CD4-positive, alpha-beta memory T cell (primary cell): ENCODE results near the gene RNF130. TPM values are rescaled to one million over a fixed set of nuclear protein-coding genes. Genes with fewer than 3 reads are reported as not detected.

Experiments
- CTCF ChIA-PET: fragments of 350-600 bp; sonication (Branson Sonifier 250); formaldehyde crosslinking; loops from one replicate; lab custom pipeline; 2021; ENCODE audit warnings: inconsistent platforms; ENCODE audit not compliant: partially characterized antibody; lab: Charles Lee
- POLR2A ChIA-PET: fragments of 350-600 bp; sonication (Branson Sonifier 250); formaldehyde crosslinking; loops from one replicate; lab custom pipeline; 2021; ENCODE audit not compliant: partially characterized antibody; lab: Charles Lee
- DNase-seq, 5 donors: peaks; one replicate each; pipeline versions ENCODE4 v3.0.0 to v3.0.0-alpha.2; 2020 to 2022; ENCODE audit warnings: mixed read lengths in 1 of 5
- H3K27ac ChIP-seq: one replicate; pipeline ENCODE4 v1.7.0; 2013; ENCODE audit warnings: low read depth, low read length
- H3K27me3 ChIP-seq: 2 replicates; pipeline ENCODE4 v1.7.0; 2013; ENCODE audit warnings: mild to moderate bottlenecking, low read length, moderate library complexity; ENCODE audit not compliant: insufficient read depth
- H3K36me3 ChIP-seq: 2 replicates; pipeline ENCODE4 v1.7.0; 2013; ENCODE audit warnings: mild to moderate bottlenecking, low read length, moderate library complexity; ENCODE audit not compliant: insufficient read depth
- H3K4me1 ChIP-seq: 2 replicates; pipeline ENCODE4 v1.7.0; 2013; ENCODE audit warnings: mild to moderate bottlenecking, low read length, moderate library complexity; ENCODE audit not compliant: insufficient read depth
- H3K4me3 ChIP-seq, 2 donors: one replicate each; pipeline ENCODE4 v1.7.0; 2013; ENCODE audit warnings: low read length in 2 of 2, mild to moderate bottlenecking in 1 of 2
- H3K9me3 ChIP-seq, 2 donors: one replicate each; pipeline ENCODE4 v1.7.0; 2013; ENCODE audit warnings: low read length in 2 of 2, control low read depth in 1 of 2; ENCODE audit not compliant: control insufficient read depth in 1 of 2
- H3K27ac Mint-ChIP-seq, 7 donors: one replicate each; pipeline ENCODE4 v1.8.0; 2020 to 2021; ENCODE audit warnings: mixed read lengths in 7 of 7, mild to moderate bottlenecking in 6 of 7, inconsistent platforms in 3 of 7, moderate library complexity in 3 of 7
- H3K27me3 Mint-ChIP-seq, 2 donors: one replicate each; pipeline ENCODE4 v1.8.0; 2020 to 2021; ENCODE audit warnings: mixed read lengths in 2 of 2
- H3K36me3 Mint-ChIP-seq, 2 donors: one replicate each; pipeline ENCODE4 v1.8.0; 2020 to 2021; ENCODE audit warnings: mixed read lengths in 2 of 2, inconsistent platforms in 1 of 2, mild to moderate bottlenecking in 1 of 2
- H3K4me1 Mint-ChIP-seq, 4 donors: one replicate each; pipeline ENCODE4 v1.8.0; 2020 to 2021; ENCODE audit warnings: mixed read lengths in 4 of 4, mild to moderate bottlenecking in 1 of 4
- H3K4me3 Mint-ChIP-seq, 8 donors: one replicate each; pipeline ENCODE4 v1.8.0; 2020 to 2021; ENCODE audit warnings: mixed read lengths in 8 of 8, mild to moderate bottlenecking in 7 of 8, moderate library complexity in 6 of 8, inconsistent platforms in 3 of 8
- H3K9me3 Mint-ChIP-seq, 8 donors: one replicate each; pipeline ENCODE4 v1.8.0; 2020 to 2021; ENCODE audit warnings: mixed read lengths in 8 of 8, mild to moderate bottlenecking in 5 of 8, inconsistent platforms in 3 of 8, moderate library complexity in 1 of 8
- intact Hi-C: fragments of 100-400 bp; cut with micrococcal nuclease; formaldehyde crosslinking; loops from one replicate; pipeline ENCODE4 v1.15.1; 2023
- polyA plus RNA-seq, 2 donors: library from polyadenylated mRNA; unstranded; fragments of 300-500 nt; fragmentation: Illumina TruSeq; gene quantifications; one replicate each; pipeline ENCODE4 v1.2.3, GENCODE V29; 2021
- total RNA-seq, 2 experiments: library from RNA; stranded (reverse); gene quantifications; one replicate each; pipeline ENCODE4 v1.2.3, GENCODE V29; 2021

RNF130 gene
- total and polyA plus RNA-seq, 4 experiments from 2014 or later: 16.8 to 21.2 (median 18.0) TPM

- no peaks in the 10 kb centered on the region for H3K4me1 ChIP-seq
- no peak overlapping the region for H3K4me3 Mint-ChIP-seq
- DNase-seq: no peak
- no peak overlapping the region for H3K27ac Mint-ChIP-seq
- no peaks in the 10 kb centered on the region for H3K9me3 ChIP-seq
- H3K36me3 ChIP-seq: no peaks in the 10 kb centered on the region
- no peak overlapping the region for H3K4me3 ChIP-seq
- H3K36me3 Mint-ChIP-seq: peaks cover 5 to 21% of the 10 kb centered on the region in 2 donors
- no peaks in the 10 kb centered on the region for H3K27me3 ChIP-seq
- H3K4me1 Mint-ChIP-seq: peaks cover 5 to 16% (median 11%) of the 10 kb centered on the region in 4 donors
- H3K27ac ChIP-seq: no peak overlapping the region
- H3K27me3 Mint-ChIP-seq: no peaks in the 10 kb centered on the region
- ChIA-PET CTCF (no interaction called here), POLR2A (no interaction called here)
- intact Hi-C loops: no loop called here
- no peaks in the 10 kb centered on the region for H3K9me3 Mint-ChIP-seq
These were observed 60.9 kb downstream of the RNF130 start for GRCh38 chr5:180010636-180011035.

DNA sequence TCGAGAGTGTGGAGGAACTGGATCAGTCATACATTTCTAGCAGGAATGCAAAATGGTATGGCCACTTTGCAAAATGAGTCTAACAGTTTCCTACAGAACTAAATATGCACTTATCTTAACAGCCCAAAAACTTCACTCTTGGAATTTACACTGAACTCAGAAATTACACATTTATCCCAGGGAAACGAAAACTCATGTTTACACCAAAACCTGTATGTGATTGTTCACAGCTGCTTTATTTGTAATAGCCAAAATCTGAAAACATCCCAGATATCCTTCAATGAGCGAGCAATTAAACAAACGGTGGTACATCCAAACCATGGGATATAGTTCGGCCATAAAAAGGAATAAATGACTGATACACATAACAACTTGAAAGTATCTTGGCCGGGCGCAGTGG is 62.0 kb downstream of the RNF130 start:
- H3K9me3 Mint-ChIP-seq: no peaks in the 10 kb centered on the region
- ChIA-PET POLR2A (no interaction called here), CTCF (no interaction called here)
- H3K27ac Mint-ChIP-seq: no peak overlapping the region
- H3K4me1 Mint-ChIP-seq: peaks cover 5 to 16% (median 11%) of the 10 kb centered on the region in 4 donors
- H3K36me3 Mint-ChIP-seq: peaks cover 7 to 29% of the 10 kb centered on the region in 2 donors
- no peaks in the 10 kb centered on the region for H3K36me3 ChIP-seq
- DNase-seq: no peak
- no peaks in the 10 kb centered on the region for H3K9me3 ChIP-seq
- no peak overlapping the region for H3K27ac ChIP-seq
- intact Hi-C loops: no loop called here
- no peak overlapping the region for H3K4me3 ChIP-seq
- H3K4me1 ChIP-seq: no peaks in the 10 kb centered on the region
- H3K4me3 Mint-ChIP-seq: no peak overlapping the region
- H3K27me3 Mint-ChIP-seq: no peaks in the 10 kb centered on the region
- H3K27me3 ChIP-seq: no peaks in the 10 kb centered on the region

DNA sequence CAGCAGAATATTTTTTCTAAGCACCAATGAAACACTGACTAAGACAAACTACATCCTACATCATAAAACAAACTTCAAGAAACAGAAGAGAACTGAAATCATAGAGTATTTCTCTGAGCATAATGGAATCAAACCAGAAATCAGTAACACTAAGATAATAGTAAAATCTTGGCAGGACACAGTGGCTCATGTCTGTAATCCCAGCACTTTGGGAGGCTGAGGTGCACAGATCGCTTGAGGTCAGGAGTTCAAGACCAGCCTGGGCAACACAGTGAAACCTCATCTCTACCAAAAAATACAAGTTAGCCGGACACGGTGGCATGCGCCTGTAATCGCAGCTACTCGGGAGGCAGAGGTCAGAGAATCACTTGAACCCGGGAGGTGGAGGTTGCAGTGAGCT is 63.1 kb downstream of the RNF130 start:
- Mint-ChIP-seq H3K4me3 (no peak overlapping the region), H3K27me3 (no peaks in the 10 kb centered on the region), H3K9me3 (no peaks in the 10 kb centered on the region), H3K4me1 (peaks cover 5 to 16% (median 12%) of the 10 kb centered on the region in 4 donors), H3K36me3 (peaks cover 7 to 33% of the 10 kb centered on the region in 2 donors), H3K27ac (no peak overlapping the region)
- ChIA-PET CTCF (no interaction called here), POLR2A (no interaction called here)
- no peaks in the 10 kb centered on the region for H3K9me3 ChIP-seq
- no peaks in the 10 kb centered on the region for H3K27me3 ChIP-seq
- intact Hi-C loops: no loop called here
- H3K4me1 ChIP-seq: no peaks in the 10 kb centered on the region
- no peak overlapping the region for H3K27ac ChIP-seq
- H3K36me3 ChIP-seq: no peaks in the 10 kb centered on the region
- no peak for DNase-seq
- H3K4me3 ChIP-seq: no peak overlapping the region

GRCh38 chr5:180007582-180007981 is 64.0 kb downstream of the RNF130 start:
- H3K4me1 Mint-ChIP-seq: peaks cover 5 to 16% (median 12%) of the 10 kb centered on the region in 4 donors
- no peak for DNase-seq

GRCh38 chr5:180006141-180006540 is 65.4 kb downstream of the RNF130 start:
- H3K27me3 ChIP-seq: no peaks in the 10 kb centered on the region
- intact Hi-C loops: no loop called here
- Mint-ChIP-seq H3K9me3 (no peaks in the 10 kb centered on the region), H3K27me3 (no peaks in the 10 kb centered on the region), H3K27ac (no peak overlapping the region), H3K36me3 (peaks cover 12 to 42% of the 10 kb centered on the region in 2 donors), H3K4me1 (peaks cover 5 to 16% (median 12%) of the 10 kb centered on the region in 4 donors), H3K4me3 (no peak overlapping the region)
- CTCF ChIA-PET: no interaction called here
- DNase-seq: no peak
- H3K9me3 ChIP-seq: no peaks in the 10 kb centered on the region
- POLR2A ChIA-PET: no interaction called here
- no peaks in the 10 kb centered on the region for H3K4me1 ChIP-seq
- H3K27ac ChIP-seq: no peak overlapping the region
- H3K36me3 ChIP-seq: no peaks in the 10 kb centered on the region
- H3K4me3 ChIP-seq: no peak overlapping the region

More at GRCh38 chr5:180007582-180007981, 64.0 kb downstream of the RNF130 start:
- Histone ChIP-seq H3K9me3 (no peaks in the 10 kb centered on the region), H3K4me3 (no peak overlapping the region), H3K27me3 (no peaks in the 10 kb centered on the region), H3K36me3 (no peaks in the 10 kb centered on the region), H3K4me1 (no peaks in the 10 kb centered on the region), H3K27ac (no peak overlapping the region)
- Mint-ChIP-seq H3K4me3 (no peak overlapping the region), H3K27me3 (no peaks in the 10 kb centered on the region), H3K36me3 (peaks cover 8 to 33% of the 10 kb centered on the region in 2 donors), H3K9me3 (no peaks in the 10 kb centered on the region), H3K27ac (no peak overlapping the region)
- POLR2A ChIA-PET: no interaction called here
- intact Hi-C loops: no loop called here
- CTCF ChIA-PET: interaction anchor here (0.6 kb wide), 1 partner anchor 834 kb away, joined by 3 read pairs; no protein-coding TSS in a partner anchor

- no peak for DNase-seq
- no peaks in the 10 kb centered on the region for H3K27me3 Mint-ChIP-seq
- no peak overlapping the region for H3K27ac ChIP-seq
- H3K36me3 Mint-ChIP-seq: peaks cover 7 to 35% of the 10 kb centered on the region in 2 donors
- peaks cover 5 to 13% (median 11%) of the 10 kb centered on the region in 4 donors for H3K4me1 Mint-ChIP-seq
- intact Hi-C loops: no loop called here
- POLR2A ChIA-PET: no interaction called here
- H3K9me3 ChIP-seq: no peaks in the 10 kb centered on the region
- H3K4me1 ChIP-seq: no peaks in the 10 kb centered on the region
- H3K4me3 ChIP-seq: no peak overlapping the region
- H3K27ac Mint-ChIP-seq: peak overlapping the region in 1 of 7 donors; percentile 16
- no peaks in the 10 kb centered on the region for H3K27me3 ChIP-seq
- CTCF ChIA-PET: no interaction called here
- H3K9me3 Mint-ChIP-seq: no peaks in the 10 kb centered on the region
- no peak overlapping the region for H3K4me3 Mint-ChIP-seq
- no peaks in the 10 kb centered on the region for H3K36me3 ChIP-seq
These were observed 68.4 kb downstream of the RNF130 start for GRCh38 chr5:180003127-180003526.

DNA sequence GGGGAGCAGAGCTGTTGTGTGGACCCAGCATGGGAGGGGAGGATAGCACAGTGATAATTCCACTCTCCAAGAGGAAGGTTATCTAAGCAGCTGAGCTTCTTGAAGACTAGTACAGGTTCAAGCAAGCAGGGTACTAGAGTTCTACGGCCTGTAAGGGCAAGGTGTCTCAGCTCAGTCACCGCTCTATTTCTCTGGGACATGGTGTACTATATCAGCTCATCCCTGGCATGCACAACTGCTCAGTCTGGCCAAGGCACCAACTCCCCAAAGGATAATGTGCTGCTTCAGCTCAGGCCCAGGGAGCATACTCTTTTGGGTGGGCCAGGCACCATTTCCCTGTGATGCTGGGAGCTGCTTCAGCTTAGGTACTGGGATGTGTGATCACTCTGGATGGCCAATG is 69.8 kb downstream of the RNF130 start:
- Histone ChIP-seq H3K27me3 (no peaks in the 10 kb centered on the region), H3K4me1 (no peaks in the 10 kb centered on the region), H3K36me3 (no peaks in the 10 kb centered on the region), H3K9me3 (no peaks in the 10 kb centered on the region), H3K27ac (no peak overlapping the region), H3K4me3 (no peak overlapping the region)
- ChIA-PET CTCF (interaction anchor here (0.7 kb wide), 1 partner anchor 10 kb away, joined by 3 read pairs; no protein-coding TSS in a partner anchor), POLR2A (no interaction called here)
- peaks cover 1 to 7% (median 4%) of the 10 kb centered on the region in 4 donors for H3K4me1 Mint-ChIP-seq
- DNase-seq: no peak
- peaks cover 0 to 3% (median under 1%) of the 10 kb centered on the region in 8 donors for H3K9me3 Mint-ChIP-seq
- intact Hi-C loops: no loop called here
- no peaks in the 10 kb centered on the region for H3K27me3 Mint-ChIP-seq
- peaks cover 7 to 32% of the 10 kb centered on the region in 2 donors for H3K36me3 Mint-ChIP-seq
- H3K27ac Mint-ChIP-seq: no peak overlapping the region
- H3K4me3 Mint-ChIP-seq: no peak overlapping the region
